ENCODE data around the gene MIGA1.

DNA sequence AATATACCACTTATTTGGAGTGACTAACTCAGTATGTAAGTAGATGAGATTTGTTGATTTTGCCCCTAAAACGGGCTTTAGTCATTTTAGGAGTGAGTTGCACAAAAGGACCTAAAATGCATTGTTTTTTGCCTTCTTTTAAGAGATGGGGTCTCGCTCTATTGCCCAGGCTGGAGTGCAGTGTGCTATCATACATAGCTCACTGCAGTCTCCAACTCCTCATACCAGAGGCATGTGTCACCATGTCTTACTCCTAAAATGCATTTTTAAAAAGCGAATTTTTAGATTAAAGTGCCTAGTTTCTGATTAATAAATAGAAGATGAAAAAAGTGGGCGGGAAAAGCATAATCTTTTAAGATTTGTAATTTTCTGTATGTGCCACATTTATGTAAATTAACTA is 97.4 kb downstream of the MIGA1 start:
- TF ChIP-seq POLR2AphosphoS5 (IDR thresholded peaks at IDR 0.05; ENCODE audit: control insufficient read depth, insufficient read depth, low read depth, low read length) (no peak), RAD21 (CRISPR knock-in tag; conservative IDR thresholded peaks at IDR 0.05 in 1 of 2, IDR thresholded peaks at IDR 0.05 in 1 of 2) (no peak), U2AF1 (optimal IDR thresholded peaks at IDR 0.05; ENCODE audit: low read depth, low read length) (no peak), ERF (CRISPR knock-in tag; IDR thresholded peaks at IDR 0.05) (no peak)
- TF ChIP-seq, protein P1, sequence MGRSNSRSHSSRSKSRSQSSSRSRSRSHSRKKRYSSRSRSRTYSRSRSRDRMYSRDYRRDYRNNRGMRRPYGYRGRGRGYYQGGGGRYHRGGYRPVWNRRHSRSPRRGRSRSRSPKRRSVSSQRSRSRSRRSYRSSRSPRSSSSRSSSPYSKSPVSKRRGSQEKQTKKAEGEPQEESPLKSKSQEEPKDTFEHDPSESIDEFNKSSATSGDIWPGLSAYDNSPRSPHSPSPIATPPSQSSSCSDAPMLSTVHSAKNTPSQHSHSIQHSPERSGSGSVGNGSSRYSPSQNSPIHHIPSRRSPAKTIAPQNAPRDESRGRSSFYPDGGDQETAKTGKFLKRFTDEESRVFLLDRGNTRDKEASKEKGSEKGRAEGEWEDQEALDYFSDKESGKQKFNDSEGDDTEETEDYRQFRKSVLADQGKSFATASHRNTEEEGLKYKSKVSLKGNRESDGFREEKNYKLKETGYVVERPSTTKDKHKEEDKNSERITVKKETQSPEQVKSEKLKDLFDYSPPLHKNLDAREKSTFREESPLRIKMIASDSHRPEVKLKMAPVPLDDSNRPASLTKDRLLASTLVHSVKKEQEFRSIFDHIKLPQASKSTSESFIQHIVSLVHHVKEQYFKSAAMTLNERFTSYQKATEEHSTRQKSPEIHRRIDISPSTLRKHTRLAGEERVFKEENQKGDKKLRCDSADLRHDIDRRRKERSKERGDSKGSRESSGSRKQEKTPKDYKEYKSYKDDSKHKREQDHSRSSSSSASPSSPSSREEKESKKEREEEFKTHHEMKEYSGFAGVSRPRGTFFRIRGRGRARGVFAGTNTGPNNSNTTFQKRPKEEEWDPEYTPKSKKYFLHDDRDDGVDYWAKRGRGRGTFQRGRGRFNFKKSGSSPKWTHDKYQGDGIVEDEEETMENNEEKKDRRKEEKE (IDR thresholded peaks at IDR 0.05; ENCODE audit: borderline replicate concordance in 1 of 2, control insufficient read depth in 1 of 2, low read depth in 2 of 2, low read length in 1 of 2): no peak
- TF ChIP-seq, protein P2, sequence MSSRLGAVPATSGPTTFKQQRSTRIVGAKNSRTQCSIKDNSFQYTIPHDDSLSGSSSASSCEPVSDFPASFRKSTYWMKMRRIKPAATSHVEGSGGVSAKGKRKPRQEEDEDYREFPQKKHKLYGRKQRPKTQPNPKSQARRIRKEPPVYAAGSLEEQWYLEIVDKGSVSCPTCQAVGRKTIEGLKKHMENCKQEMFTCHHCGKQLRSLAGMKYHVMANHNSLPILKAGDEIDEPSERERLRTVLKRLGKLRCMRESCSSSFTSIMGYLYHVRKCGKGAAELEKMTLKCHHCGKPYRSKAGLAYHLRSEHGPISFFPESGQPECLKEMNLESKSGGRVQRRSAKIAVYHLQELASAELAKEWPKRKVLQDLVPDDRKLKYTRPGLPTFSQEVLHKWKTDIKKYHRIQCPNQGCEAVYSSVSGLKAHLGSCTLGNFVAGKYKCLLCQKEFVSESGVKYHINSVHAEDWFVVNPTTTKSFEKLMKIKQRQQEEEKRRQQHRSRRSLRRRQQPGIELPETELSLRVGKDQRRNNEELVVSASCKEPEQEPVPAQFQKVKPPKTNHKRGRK (tag; IDR thresholded peaks at IDR 0.05): no peak

Measured in K562 (cell line).